ENCODE data around the gene ZC3H4.
"Not testable (repeated sequence)": the region's sequence is repeated elsewhere in the genome, so short reads cannot be mapped to it uniquely, and the experiment has no call there.

DNA sequence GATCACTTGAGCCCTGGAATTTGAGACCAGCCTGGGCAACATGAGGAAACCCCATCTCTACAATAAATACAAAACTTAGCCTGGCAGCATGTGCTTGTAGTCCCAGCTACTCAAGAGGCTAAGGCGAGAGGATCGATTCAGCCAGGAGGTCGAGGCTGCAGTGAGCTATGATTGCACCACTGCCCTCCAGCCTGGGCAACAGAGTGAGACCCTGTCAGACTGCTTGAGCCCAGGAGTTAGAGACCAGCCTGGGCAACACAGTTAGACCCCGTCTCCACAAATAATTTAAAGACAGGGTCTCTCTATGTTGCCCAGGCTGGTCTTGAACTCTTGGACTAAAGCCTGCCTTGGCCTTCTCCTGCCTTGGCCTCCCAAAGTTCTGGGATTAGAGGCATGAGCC is 12.5 kb downstream of the ZC3H4 start:
- not testable (repeated sequence) for TF ChIP-seq POLR2A, POLR2AphosphoS5 (IDR thresholded peaks at IDR 0.05; ENCODE audit: low read depth, low read length)
